ENCODE results near the gene UBA5. TPM values are rescaled to one million over a fixed set of nuclear protein-coding genes. Genes with fewer than 3 reads are reported as not detected.

UBA5 gene
- total RNA-seq, 6 donors from 2014 or later = 29.4 to 69.1 (median 41.1) TPM

DNA sequence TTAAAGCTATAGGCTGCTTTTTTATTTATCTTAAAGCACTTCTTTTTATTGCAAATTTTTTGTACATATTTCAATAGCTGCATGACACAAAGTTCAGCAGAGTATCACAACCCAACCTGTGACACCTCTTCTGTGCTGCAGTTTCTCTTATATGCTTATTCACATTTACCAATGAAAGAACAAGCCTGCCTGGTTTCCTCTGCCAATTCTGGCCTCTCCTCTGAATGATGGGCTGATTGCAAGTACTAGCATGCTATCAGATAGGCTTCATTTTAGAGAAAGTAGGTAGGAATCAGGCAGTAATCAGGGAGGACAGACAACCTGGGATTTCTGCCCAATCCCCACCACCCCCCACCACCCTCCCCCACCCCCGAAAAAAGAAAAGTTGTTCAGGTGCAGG lies 36.5 kb upstream of the UBA5 start:
- ATAC-seq (ENCODE audit: low FRiP score in 2 of 2) (no peak), DNase-seq (no peak)
- Histone ChIP-seq H3K36me3 (peaks cover 0 to 28% (median 2%) of the 10 kb centered on the region in 4 donors), H3K9me3 (no peaks in the 10 kb centered on the region), H3K4me1 (no peaks in the 10 kb centered on the region), H3K27ac (no peak overlapping the region), H3K4me3 (no peak overlapping the region), H3K27me3 (no peaks in the 10 kb centered on the region)
- TF ChIP-seq EP300 (IDR thresholded peaks at IDR 0.05) = no peak
- TF ChIP-seq, protein P1, sequence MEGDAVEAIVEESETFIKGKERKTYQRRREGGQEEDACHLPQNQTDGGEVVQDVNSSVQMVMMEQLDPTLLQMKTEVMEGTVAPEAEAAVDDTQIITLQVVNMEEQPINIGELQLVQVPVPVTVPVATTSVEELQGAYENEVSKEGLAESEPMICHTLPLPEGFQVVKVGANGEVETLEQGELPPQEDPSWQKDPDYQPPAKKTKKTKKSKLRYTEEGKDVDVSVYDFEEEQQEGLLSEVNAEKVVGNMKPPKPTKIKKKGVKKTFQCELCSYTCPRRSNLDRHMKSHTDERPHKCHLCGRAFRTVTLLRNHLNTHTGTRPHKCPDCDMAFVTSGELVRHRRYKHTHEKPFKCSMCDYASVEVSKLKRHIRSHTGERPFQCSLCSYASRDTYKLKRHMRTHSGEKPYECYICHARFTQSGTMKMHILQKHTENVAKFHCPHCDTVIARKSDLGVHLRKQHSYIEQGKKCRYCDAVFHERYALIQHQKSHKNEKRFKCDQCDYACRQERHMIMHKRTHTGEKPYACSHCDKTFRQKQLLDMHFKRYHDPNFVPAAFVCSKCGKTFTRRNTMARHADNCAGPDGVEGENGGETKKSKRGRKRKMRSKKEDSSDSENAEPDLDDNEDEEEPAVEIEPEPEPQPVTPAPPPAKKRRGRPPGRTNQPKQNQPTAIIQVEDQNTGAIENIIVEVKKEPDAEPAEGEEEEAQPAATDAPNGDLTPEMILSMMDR (IDR thresholded peaks at IDR 0.05) = no peak
- TF ChIP-seq POLR2A (IDR thresholded peaks at IDR 0.05) = no peak
- TF ChIP-seq POLR2AphosphoS5 (IDR thresholded peaks at IDR 0.05) = no peak
- 86 to 96% methylated on average over 1 of the region's 1 CpG for WGBS, 2 donors

- no peaks in the 10 kb centered on the region for H3K27me3 ChIP-seq
- H3K4me3 ChIP-seq = no peak overlapping the region
- no peaks in the 10 kb centered on the region for H3K9me3 ChIP-seq
- no peak for DNase-seq
- H3K27ac ChIP-seq = no peak overlapping the region
- no peaks in the 10 kb centered on the region for H3K4me1 ChIP-seq
- no peak for ATAC-seq (ENCODE audit: low FRiP score in 2 of 2)
- WGBS, 2 donors = 92 to 95% methylated on average over 7 of the region's 7 CpGs
- peaks cover 0 to 28% (median 2%) of the 10 kb centered on the region in 4 donors for H3K36me3 ChIP-seq
- TF ChIP-seq POLR2A (IDR thresholded peaks at IDR 0.05) = no peak
- TF ChIP-seq EP300 (IDR thresholded peaks at IDR 0.05) = no peak
- no peak for TF ChIP-seq POLR2AphosphoS5 (IDR thresholded peaks at IDR 0.05)
- TF ChIP-seq, protein P1 (IDR thresholded peaks at IDR 0.05) = no peak
Observed at GRCh38 chr3:132624790-132625189, 35.3 kb upstream of the UBA5 start.

GRCh38 chr3:132625613-132626012 lies 34.5 kb upstream of the UBA5 start:
- H3K4me3 ChIP-seq = no peak overlapping the region
- no peak overlapping the region for H3K27ac ChIP-seq
- H3K4me1 ChIP-seq = no peaks in the 10 kb centered on the region
- ATAC-seq (ENCODE audit: low FRiP score in 2 of 2) (no peak), DNase-seq (no peak)
- TF ChIP-seq EP300 (IDR thresholded peaks at IDR 0.05) = no peak
- TF ChIP-seq, protein P1 (IDR thresholded peaks at IDR 0.05) = no peak
- TF ChIP-seq POLR2A (IDR thresholded peaks at IDR 0.05) = no peak
- no peak for TF ChIP-seq POLR2AphosphoS5 (IDR thresholded peaks at IDR 0.05)
- 91 to 100% methylated on average over 1 of the region's 1 CpG for WGBS, 2 donors
- H3K9me3 ChIP-seq = no peaks in the 10 kb centered on the region
- H3K36me3 ChIP-seq = peaks cover 0 to 33% (median 2%) of the 10 kb centered on the region in 4 donors
- no peaks in the 10 kb centered on the region for H3K27me3 ChIP-seq

- peaks cover 0 to 37% (median 2%) of the 10 kb centered on the region in 4 donors for H3K36me3 ChIP-seq
- WGBS, 2 donors = 92 to 98% methylated on average over 6 of the region's 6 CpGs
Observed at GRCh38 chr3:132626955-132627354, 33.2 kb upstream of the UBA5 start.

More at GRCh38 chr3:132626955-132627354, 33.2 kb upstream of the UBA5 start:
- TF ChIP-seq POLR2AphosphoS5 (IDR thresholded peaks at IDR 0.05) (no peak), POLR2A (IDR thresholded peaks at IDR 0.05) (no peak), EP300 (IDR thresholded peaks at IDR 0.05) (no peak)
- TF ChIP-seq, protein P1 (IDR thresholded peaks at IDR 0.05) = no peak
- no peaks in the 10 kb centered on the region for H3K9me3 ChIP-seq
- ATAC-seq (ENCODE audit: low FRiP score in 2 of 2) (no peak), DNase-seq (peak in 1 of 2 donors; percentile 7)
- H3K27ac ChIP-seq = no peak overlapping the region
- no peaks in the 10 kb centered on the region for H3K27me3 ChIP-seq
- no peaks in the 10 kb centered on the region for H3K4me1 ChIP-seq
- H3K4me3 ChIP-seq = no peak overlapping the region

All from upper lobe of left lung (tissue), 6 donors.